Umbilical cord (tissue), 2 donors: ENCODE results near the gene OR2T2. TPM values are rescaled to one million over a fixed set of nuclear protein-coding genes. Genes with fewer than 3 reads are reported as not detected.
"Not testable (repeated sequence)": the region's sequence is repeated elsewhere in the genome, so short reads cannot be mapped to it uniquely, and the experiment has no call there.

Experiments used
- DNase-seq: peaks from one replicate; pipeline ENCODE4 v3.0.0-alpha.2; 2015; ENCODE audit warnings: low spot score
- total RNA-seq: library from RNA; depleted of rRNA; stranded (reverse); fragments of >200 nt; gene quantifications from one replicate; pipeline ENCODE4 v1.2.3, GENCODE V29; 2014; ENCODE audit warnings: low replicate concordance; ENCODE audit not compliant: insufficient read depth

OR2T2 gene, protein sequence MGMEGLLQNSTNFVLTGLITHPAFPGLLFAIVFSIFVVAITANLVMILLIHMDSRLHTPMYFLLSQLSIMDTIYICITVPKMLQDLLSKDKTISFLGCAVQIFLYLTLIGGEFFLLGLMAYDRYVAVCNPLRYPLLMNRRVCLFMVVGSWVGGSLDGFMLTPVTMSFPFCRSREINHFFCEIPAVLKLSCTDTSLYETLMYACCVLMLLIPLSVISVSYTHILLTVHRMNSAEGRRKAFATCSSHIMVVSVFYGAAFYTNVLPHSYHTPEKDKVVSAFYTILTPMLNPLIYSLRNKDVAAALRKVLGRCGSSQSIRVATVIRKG
- total RNA-seq, result not detected

DNA sequence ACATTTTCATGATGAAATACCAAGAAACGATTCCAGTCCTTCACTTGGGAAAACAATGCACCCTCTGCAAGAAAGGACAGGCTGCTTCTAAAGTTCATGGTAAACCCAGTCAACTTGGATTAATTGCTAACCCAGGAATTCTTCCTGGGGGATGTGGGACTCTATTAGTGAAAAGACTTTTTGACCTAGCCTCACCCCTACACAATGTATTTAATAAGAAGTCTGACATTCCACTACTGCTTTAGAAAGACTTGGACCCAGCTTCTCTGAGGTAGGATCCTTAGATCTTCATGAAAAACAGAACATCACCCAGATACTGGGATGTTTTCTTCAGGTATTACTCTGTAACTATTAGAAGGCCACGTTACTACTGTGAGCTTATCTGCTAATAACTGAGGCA is at the start of gene OR2T2:
Gene OR2T2, plus strand, starts transcription at position 239 of the 400 bp plus-strand sequence. CDS start 7,161 bp downstream, outside the sequence.
- DNase-seq, result not testable (repeated sequence)

DNA sequence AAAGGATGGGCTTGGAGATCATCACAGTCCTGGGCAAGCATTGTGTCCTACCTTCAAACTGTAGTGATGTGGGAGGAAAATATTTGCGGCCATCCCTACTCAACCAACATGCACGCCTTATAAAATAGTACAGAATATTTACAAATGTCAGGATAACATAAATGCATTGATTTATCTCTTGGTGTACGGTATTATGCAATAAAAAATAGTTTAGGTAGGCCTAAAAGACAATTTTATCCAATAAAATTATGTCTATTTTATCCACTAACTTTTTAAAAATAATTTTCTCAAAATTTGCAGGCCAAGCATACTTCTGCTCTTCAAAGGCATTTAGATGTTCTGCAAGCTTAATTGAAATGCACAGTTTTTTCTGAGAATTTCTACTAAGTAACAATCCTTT is 42.7 kb upstream of the OR2T2 start, which contains the start of gene OR2T1:
Gene OR2T1, plus strand, starts transcription at position 301 of the 400 bp plus-strand sequence. CDS start 3,100 bp downstream, outside the sequence.
- no peak for DNase-seq

DNA sequence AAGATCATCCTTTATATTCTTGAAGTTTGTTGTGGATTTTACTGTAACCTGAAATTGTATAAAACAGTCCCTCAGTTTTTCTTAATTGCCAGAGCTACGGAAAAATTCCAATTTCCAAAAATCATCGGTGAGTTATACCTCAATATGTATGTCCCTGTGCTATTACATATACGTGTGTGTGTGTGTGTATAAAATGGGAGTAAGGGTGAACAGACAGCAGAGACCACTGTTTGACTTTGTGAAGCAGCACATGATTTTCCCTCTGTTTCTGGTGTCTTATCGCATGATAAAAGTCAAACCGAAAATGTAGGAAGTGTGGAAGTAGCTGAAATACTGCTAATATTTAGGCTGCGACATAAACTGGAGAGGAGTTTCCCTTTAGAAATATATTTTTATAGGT is 41.4 kb upstream of the OR2T2 start:
- DNase-seq, result no peak

DNA sequence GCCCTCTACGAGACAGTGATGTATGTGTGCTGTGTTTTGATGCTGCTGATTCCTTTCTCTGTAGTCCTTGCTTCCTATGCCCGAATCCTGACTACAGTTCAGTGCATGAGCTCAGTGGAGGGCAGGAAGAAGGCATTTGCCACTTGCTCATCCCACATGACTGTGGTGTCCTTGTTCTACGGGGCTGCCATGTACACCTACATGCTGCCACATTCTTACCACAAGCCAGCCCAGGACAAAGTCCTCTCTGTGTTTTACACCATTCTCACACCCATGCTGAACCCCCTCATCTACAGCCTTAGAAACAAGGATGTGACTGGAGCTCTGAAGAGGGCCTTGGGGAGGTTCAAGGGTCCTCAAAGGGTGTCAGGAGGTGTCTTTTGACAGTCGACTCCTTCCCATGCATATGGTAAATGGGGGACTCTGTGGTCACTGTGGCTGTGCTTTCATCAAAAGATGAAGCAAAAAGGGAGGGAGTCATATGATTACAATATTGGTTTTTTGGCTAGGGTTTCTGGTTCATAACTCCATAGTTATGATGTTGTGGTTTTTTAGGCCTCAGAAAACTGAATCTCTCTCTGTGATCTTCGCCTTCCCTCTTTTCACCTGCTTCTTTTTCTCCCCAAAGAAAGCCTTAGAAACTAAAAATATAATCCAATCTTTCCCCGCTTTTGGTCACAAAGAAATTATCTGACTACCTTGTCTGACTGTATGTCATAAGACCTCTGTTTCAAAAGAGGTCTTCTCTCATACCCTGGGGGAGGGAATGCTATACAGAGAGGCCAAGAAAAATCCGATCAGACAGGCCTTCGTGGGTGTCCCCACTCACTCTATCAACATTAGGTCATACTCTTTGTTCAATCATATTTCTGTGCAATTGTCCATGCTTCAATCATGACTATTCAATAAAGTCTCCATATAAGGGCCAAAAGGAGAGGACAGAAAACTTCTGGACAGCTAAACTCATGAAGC is 38.4 kb upstream of the OR2T2 start:
- no peak for DNase-seq

DNA sequence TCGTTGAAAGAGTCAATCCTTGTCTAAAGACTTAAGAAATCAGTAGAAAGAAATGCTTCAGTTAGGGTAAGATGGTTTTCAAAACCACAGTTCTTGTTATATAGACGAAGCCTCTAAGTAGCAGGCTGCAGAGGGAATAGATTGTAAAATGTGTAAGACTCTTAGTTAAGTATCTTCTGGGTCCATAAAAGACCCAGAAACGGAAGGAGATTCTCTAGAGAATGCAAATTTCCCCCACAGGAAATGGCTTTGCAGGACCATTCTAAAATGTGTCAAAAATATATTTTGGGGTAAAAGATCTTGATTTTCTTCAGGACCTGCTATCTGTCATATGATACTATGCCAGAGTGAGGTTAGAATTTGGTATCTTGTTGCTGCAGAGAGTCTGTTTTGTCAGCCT is 29.2 kb upstream of the OR2T2 start:
- no peak for DNase-seq

DNA sequence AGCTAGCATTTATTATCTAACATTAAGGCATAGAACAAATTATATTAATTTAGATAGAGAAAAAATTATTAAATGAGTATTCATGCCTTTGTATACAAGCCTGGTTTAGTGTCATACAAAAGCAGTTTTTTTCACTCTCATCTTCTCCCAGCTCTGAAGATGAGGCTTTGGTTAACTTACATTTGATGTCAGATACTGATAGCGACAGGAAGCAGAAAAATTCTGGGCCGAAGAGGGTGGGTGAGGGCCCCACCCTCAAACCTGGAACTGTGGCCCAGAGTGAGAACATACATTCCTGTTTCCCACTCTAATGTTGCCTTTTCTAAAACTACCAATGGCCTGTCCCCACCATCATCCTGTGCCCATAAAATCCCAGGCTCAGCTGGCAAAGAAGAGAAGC is 27.6 kb upstream of the OR2T2 start:
- DNase-seq, result no peak

DNA sequence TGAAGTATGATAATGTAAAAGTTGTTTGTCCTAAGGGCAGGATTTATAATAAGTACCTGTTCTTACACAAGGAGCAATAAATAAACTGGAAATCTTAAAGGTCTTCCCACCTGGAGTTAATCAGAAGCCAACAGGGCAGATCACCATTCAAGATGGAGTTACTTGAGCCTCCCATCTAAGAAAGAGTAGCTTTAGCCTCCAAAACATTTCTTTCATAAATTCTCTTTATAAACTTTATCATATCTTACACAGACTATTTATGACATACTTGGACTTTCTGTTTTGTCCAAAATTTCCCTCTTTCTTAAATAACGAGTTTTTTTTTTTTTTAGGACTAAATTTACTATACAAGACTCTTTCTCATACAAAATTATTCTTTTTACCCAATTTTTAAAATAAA is 24.1 kb upstream of the OR2T2 start:
- no peak for DNase-seq

DNA sequence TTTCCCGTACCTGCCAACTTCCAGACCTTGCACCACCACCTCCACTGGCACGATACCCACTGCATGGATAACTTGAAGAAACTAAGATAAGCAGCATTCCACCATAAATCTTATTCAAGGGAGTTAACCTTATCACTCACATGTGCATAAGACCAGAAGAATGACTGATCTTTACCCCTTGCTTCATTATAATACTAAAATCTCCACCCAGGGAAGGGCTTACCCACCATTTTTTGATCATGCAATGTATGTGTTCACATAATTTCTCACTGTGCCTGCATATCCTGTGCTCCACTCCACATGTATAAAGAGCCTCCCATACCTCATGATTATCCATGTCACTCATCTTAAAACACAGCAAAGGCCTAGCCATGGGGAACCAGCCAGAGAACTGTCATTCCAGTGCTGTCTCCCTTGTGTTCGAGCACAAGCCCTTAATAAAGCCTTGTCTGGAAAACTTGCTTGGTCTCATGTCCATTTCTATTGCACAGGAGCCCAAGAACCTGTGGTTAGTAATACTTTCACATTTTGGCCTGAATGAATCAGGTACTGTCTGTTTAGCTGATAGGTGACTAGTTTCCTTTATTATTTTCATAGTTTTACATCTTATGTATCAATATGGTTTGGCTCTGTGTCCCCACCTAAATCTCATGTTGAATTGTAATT is 17.8 kb upstream of the OR2T2 start:
- not testable (repeated sequence) for DNase-seq

DNA sequence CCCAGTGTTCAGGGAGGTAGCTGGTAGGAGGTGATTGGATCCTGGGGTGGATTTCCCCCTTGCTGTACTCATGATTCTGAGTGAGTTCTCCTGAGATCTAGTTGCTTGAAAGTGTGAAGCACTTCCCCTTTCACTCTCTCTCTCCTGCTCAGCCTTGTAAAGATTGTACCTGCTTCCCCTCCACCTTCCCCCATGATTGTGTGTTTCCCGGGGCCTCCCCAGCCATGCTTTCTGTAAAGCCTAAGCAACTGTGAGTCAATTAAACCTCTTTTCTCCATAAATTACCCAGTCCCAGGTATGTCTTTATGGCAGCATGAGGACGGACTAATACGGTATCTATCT is 17.3 kb upstream of the OR2T2 start:
- not testable (repeated sequence) for DNase-seq

DNA sequence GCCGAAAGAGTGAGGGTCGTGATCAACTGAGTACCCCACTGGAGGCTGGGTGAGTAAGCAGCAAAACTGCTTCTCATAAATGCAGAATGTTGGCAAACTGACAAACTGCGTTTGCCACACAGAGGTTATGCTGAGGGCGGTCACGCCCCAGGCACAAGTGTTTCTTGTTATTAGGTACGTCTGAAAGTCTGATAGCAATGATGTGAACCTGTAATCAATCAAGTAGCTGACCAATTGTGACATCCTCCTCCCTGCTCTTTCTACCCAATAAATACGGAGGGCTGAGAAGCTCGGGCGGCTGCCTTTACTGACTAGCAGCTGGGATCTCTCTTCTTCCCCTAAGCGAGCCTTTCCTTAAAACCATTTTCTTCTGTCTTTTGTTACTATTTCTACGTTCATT is 13.8 kb upstream of the OR2T2 start:
- DNase-seq, result not testable (repeated sequence)

DNA sequence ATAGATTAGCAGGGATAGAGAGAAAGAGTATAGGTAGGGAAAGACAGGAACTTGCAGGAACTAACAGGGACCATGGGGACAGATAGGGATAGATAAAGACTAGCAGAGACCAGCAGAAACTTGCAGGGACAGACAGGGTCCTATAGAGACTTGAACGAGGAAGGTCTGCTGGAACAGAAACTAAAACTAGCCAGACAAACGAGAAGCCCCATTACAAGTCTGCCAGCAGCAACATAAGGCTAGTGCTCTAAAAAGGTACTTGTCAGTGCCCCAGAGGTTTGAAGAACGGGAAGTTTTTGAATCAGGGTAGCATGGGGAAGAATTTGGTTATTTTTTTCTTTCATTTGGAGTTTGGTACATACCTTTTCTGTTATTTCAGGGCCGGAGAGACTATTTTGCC is 13.2 kb upstream of the OR2T2 start:
- DNase-seq, result not testable (repeated sequence)

DNA sequence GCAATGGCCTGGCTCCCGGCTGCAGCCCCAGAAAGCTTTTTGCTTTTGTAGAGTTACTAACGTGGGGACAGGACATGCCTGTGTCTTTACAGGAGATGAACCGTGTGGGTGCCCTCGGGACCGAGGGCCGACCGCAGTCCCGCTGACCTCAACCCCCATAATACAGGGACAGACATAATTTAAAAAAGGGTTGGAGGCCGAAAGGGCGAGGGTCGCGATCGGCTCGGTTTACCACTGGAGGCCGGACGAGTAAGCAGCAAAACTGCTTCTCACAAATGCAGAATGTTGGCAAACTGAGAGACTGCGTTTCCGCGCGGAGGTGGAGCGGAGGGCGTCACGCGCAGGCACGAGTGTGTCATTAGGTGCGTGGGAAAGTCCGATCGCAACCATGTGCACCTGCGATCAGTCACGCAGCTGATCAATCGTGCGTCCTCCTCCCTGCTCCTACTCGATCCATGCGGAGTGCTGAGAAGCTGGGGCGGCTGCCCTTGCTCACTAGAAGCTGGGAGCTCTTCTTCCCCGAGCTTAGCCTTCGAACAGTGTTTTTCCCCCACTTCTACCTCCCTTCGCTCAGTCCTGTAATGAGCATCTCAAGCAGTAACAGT is 11.5 kb upstream of the OR2T2 start:
- DNase-seq, result not testable (repeated sequence)

DNA sequence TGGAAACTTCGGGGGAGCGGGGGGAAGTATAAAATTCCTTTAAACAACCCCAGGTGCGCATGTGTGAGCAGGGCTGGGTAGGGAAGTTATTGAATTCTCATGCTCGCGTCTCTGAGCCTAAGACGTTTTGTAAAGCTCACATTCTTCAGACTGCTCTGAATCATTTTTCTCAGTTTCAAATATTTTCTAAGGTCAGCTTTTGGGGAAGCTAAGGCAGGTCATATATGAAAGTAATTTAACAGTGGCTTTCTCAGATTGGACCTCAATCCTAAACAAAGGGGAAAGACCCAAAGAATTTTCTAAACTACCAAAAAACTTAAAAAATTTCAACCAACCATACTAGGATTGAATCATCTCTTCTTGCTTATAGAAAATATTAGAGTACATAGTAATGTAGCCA is 10.5 kb upstream of the OR2T2 start:
- DNase-seq, result not testable (repeated sequence)

DNA sequence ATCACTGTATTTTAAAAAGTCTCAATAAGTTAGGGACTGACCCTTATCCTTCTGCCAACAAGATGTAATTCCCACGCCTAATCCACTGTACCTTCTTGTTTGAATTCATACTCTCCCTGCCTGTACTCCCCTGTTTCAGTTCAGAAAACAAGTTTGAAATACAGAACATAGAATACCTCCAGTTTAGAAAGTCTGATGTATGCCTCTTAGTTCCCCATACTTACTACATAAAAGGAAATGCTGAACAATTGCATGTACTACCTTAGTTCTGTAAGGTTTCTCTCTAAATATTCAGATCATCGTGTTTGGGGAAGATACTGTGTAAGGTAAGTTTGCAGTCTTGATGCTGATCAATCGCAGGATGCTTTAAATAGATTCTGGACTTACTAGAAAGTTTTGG is 9.1 kb upstream of the OR2T2 start:
- DNase-seq, result not testable (repeated sequence)

DNA sequence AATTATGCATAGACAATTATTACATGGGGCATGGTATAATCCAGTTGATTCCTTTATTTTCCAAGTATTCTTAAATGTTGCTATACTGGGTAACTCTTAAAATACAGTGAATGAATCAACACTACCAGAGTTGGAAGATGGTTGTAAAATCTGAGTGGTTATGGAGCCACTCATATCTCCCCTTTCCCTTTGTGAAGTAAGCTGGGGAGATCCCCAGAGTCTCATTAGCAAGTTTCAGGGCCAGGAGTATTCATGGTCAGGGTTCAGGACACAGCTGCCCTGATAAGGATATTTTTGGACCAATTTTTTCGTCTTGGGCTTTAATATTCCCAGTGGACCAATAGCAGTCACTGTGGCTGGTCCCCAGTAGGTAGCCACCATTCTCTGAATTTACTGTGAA is 6.8 kb upstream of the OR2T2 start:
- DNase-seq, result not testable (repeated sequence)

DNA sequence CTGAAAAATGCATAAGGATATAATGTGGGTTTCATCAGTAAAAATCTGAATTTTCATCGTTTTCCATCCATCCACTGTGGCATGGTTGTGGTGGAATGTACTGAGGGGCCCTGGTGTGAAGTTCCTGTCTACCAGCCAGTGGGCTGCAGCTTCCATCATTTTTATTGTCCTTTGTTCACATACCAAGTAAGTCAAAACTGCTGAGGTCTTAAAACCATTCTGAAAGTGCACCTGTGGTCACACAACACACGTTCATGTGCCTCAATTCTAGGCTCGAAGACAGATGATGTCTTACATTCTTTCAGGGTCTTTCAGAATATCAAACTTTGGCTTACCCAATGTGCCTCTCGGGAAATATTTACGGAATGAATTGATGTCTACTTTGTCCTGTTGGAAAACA is 6.2 kb upstream of the OR2T2 start:
- not testable (repeated sequence) for DNase-seq

DNA sequence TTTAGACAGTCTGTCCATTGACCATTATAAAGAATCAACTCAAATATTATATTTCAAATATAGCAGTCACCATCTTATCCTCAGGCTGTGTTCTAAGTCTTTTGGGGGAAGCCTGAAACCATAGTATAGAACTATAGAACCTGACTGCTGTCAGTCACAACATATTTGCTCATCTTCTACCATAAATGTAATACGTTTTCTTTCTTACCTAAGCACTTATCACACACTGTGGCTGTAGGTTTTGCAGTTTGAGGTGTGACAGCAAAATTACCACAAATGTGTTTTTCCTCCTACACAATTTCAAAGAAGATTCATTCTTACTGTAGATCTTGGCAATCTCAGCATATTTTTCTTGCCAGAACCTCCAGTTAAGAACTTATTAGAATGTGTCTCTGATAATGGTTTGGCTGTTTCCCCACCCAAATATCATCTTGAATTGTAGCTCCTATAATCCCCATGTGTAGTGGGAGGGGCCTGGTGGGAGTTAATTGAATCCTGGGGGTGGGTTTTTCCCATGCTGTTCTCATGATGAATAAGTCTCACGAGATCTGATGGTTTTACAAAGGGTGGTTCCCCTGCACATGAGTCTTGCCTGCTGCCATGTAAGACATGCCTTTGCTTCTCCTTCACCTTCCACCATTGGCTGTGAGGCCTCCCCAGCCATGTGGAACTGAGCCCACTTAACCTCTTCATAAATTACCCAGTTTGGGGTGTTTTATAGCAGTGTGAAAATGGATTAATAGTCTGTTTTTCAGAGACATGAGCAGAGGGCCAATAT is 2.7 kb upstream of the OR2T2 start:
- not testable (repeated sequence) for DNase-seq

DNA sequence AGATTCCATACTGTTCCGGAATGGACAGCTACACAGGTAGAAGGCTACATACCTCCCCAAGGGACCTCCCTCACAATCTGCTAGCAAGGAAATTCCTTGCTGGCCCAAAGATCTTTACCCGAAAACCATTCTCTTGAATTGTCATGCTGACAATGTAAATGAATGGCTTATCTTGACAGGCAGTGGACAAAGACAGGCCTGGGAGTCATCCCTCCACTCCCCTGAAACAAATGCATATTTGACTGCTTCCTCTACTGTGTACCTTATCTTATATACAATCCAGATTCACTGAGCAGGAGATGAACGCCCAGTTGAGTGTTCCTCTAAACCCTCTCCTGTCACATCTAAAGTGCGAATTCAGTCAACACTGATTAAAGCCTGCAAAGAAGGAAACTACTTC is 834 bp upstream of the OR2T2 start:
- not testable (repeated sequence) for DNase-seq

DNA sequence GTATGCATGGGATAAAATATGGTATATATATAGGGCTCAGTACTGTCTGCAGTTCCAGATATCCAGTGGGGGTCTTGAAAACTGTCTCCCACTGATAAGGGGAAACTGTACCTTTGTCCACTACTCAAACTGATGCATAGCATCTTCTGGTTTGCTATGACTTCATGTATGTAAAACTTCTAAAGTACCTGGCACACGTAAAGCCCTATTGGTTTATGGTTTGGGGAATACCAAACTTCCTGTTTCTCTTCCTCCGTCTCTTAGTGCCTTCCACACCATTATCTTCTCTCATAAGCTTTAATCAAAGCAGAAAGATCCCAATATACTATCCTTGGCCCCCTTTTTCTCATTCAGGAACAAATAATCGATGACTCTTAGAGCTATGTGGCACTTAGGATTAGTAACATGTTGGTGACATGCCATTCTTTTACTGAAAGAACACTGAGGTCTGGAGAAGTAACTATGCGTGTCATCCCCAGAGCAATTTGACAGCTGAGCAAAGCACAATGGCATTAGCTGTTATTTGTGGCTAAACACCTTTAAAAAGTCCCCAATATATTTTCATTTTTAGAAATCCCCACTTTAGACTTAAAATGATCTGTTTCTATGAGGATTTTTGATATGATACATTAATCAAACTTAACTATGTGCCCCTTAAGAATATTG is 3.1 kb downstream of the OR2T2 start:
- DNase-seq, result not testable (repeated sequence)

DNA sequence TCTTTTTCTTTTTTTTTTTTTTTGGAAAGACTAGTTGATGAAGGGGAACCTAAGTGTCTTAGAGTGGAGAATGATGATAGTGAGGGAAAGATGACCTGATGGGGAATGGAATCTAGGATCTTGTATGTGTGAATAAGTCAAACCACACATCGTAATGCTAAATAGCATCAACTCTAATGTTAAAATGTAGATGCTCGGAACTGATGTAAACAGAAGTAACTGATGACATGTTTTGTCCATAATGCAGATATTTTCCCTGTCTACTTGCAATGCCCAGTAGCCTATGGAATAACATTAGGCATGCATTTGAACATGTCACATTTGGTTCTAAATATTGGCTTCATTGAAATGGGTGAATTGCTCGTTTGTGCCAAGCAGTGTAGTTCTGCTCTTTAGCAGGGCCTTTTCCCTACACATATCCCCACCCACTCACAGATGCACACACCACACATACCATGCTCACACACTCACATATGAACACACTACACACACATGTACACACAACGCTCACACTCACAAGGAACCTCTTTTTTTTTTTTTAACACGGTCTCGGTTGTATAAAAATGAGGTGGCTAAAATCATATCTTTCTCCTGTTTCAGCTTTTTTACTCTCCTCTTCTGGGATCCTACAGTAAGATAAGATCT is 4.5 kb downstream of the OR2T2 start:
- not testable (repeated sequence) for DNase-seq
